GDM1 (cell line): ENCODE data around the gene DLK1.

Experiments used
- DNase-seq: peaks from one replicate; lab custom pipeline; 2025; lab: John Stamatoyannopoulos, UW

DLK1 gene

GRCh38 chr14:100714258-100714892, 12.3 kb upstream of the DLK1 start:
- DNase-seq = peak; percentile 39

DNA sequence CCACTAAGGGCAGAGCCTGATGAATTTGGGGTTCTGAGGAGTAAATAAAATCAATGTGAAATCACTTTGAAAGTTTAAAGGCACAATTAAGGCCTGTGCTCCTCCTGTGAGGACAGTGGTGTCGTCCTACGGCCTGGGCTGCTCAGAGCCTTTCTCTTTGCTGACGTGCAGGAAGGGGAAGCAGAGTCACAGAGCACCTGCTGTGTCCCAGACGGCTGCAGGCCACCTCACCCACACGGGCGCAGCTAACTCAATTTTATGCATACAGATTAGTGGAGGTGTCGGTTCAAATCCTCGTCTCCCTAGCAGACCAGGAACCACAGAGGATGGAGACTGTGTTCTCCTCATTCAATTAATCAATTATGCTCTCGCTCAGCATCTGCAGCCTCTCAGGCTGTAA, 11.4 kb upstream of the DLK1 start:
- DNase-seq = no peak

DNA sequence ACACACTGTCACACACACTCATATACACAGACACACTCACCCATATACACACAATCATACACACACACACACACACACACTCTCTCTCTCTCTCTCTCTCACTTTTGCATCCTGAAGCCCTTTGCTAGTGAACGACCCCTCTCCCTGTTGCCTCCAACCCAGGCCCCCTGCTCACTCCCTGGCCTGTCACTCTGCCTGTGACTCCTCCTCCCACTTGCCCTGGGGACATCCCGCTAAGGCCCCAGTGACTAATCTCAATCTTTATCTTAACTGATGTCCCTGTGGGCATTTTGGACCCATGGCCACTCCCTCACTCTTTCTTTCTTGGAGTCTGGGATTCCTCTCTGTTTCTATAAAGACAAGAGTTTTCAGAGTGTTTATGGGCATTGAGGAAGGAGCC, 10.9 kb upstream of the DLK1 start:
- DNase-seq = no peak

- DNase-seq = peak; percentile 78
These were observed 9.3 kb upstream of the DLK1 start for GRCh38 chr14:100717386-100717785.

DNA sequence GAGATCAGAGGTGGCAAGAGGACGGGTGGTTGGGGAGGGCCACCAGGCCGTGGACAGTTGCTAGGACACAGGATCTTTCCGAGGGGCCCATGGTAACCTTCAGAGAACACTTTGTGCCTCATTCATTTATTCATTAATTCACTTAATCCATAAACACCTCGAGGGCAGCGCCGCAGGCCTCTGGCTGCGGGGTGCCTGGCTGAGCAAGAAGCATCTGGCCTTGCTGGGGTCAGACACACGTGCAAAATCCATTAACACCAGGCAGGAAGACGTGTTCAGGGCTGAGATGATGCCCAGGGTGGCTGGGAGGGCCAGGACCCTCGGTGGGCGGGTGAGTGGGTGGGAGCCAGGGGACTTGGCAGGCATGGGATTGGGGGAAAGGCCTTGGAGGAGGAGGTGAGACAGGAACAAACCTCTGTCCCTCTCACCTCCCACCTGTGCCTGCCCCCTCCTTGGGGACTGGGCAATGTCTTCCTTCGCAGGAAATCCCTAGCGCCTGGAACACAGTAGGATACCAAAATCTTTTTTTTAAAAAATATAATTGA, 6.6 kb upstream of the DLK1 start:
- DNase-seq = no peak

DNA sequence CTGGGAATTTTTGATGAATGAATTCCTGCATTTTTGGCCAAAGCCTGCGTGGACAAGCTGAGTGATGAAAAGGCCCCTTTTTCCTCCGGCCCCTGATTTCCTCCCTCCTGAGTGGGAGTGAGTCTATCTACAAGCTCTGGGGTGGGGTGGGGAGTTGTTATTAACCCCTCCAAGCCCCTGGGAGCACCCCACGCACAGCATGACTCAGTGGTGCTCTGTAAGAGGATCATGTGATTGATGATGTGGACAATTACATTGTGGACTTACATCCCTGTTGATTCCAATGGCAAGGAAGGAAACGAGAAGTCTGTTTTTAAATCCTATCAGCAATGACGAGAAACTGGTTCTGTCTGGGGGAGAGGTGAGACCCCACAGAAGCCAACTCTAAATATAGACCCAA, 5.1 kb upstream of the DLK1 start:
- no peak for DNase-seq

GRCh38 chr14:100722367-100722766, 4.3 kb upstream of the DLK1 start:
- no peak for DNase-seq

- no peak for DNase-seq
These were observed 3.4 kb upstream of the DLK1 start for GRCh38 chr14:100723135-100723829.

DNA sequence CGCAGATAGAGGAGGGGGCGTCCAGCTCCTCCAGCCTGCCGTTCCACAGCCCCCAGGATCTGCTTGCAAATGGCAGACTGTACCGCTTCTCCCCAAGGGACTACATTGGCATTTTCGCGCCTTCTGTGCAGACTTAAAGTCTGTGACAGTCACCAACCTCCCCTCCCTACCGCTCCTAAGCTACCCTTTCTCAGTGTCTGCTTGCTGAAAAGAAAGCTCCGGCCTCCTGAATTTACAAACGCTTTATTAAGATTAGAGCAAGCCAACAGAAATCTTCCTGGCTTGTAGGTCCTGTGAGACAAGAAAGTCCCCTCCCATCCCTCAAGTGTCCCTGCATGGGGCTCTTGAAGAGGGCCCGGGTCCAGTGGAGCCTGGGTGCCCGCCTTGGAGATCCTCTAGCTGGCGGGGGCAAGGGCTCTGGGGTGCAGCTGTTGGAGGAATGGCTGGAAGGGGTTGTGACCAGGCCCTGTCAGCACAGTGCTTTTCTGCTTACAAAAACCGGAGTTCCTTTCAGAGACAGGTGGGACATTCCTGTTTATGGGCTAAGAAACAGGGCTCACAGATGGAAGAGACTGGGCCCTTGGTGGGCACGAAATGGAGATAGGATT, 2.8 kb upstream of the DLK1 start:
- no peak for DNase-seq

DNA sequence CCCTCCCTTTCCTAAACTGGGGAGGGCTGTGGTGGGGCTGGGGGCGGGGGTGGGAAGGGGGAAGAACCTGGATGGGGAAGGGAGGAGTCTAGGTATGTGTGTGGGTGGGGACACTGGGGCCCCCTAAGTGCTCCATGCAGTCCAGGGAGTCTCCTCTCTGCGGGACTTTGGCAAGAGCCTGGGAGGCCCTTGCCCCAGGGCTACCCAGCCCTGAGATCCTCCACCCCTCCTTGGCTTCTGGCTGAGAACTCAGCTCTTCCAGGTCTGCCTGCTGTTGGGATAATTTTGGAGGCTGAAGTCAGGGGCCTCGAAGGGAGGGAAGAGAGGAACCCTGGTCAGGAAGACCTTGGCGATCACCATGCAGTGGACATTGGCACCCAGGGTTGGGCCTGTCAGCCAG, 2.2 kb upstream of the DLK1 start:
- no peak for DNase-seq

GRCh38 chr14:100725587-100726387, 905 bp upstream of the DLK1 start:
- DNase-seq = no peak

DNA sequence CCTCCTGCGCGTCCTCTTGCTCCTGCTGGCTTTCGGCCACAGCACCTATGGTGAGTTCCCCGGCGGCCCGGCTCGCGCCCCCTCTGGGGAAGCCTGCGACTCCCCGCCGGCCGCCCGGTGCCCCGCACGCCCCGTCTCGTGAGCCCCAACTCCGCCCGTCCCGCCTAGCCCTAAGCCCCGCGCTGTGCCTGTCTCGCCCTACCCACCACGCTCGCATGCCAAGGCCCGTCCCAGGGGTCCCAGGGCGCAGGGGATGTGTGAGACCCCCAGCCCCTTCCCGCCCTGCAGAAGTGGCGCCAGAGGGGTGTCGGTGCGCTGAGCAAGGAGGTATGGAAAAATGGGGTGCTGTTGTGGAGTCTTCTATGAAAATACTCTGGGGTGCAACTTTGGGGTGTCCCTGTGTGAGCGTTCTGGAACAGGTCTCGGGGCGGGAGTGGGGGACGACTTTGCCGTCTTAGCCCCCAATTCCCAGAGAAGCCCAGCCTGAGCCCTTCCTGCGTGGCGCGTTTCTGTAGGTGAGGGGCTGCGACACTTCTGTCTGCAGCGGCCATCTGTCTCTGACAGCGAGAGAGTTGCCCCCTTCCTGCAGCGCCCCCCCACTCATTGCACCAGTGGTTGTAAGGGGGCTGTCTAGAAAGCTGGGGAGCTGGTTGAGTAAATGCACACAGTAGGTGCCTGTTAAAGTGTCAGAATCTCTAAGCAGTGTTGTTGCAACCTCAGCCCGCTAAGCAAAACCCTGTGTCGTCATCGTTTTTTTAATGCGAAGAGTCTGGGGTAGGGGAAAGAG, 587 bp downstream of the DLK1 start:
- no peak for DNase-seq

GRCh38 chr14:100727873-100728240, 1.2 kb downstream of the DLK1 start:
- no peak for DNase-seq

GRCh38 chr14:100728962-100729361, 2.3 kb downstream of the DLK1 start:
- DNase-seq = no peak

GRCh38 chr14:100729982-100730381, 3.3 kb downstream of the DLK1 start:
- DNase-seq = no peak

- no peak for DNase-seq
These were observed 3.9 kb downstream of the DLK1 start for GRCh38 chr14:100730581-100730980.

- no peak for DNase-seq
These were observed 4.4 kb downstream of the DLK1 start for GRCh38 chr14:100731011-100731670.

GRCh38 chr14:100731846-100732765, 5.4 kb downstream of the DLK1 start:
- DNase-seq = no peak

DNA sequence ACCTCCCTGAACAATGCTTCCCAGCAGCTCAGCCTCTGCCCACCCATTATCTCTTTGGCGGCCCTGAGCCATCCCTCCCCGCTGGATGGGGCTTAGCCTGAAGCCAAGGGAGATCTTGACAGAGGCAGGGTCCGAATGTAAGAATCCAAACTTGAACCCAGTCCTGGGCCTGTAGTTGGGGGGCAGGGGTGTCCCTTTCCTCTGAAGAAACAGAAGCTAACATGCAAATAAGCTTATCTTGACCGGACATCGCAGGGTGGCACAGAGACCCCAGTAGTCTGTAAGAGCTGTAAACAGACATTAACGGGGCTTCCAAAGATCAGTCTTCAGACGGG, 6.0 kb downstream of the DLK1 start:
- no peak for DNase-seq

DNA sequence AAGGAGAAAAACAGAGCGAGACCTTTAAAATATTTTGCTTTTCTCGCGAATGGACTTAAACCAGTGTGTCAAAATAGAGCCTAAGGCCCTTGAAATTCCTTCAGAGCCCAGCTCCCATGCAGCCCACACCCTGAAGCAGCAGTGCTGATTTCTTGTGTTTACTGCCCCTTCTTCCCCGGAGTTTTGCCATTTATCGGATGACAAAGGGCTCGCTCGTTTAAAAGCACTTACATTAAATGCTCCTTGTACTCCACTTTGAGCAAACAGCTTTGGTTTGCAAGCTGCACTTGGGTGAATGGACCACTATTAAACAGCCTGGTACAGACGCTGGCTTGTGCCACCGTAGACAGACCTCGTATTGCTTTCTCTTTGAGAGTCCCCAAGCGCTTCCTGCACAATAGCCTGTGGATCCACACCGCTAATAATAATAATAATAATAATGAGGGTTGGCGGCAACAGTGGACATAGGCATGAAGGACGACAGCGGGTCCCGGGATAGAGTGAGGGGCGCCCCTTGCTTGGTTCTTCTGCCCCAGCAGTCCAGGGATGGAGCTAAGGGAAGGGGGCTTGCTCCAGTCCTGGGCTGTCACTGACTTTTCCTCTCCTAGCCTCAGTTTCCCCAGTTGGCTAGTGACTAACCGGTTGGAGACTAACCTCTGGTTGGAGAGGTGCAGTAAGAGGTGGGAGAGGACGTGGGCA, 6.6 kb downstream of the DLK1 start:
- no peak for DNase-seq
